OCI-LY7 (cell line): Measurements from ENCODE around the gene FGB.

ENCODE experiments used
- EZH2phosphoT487 ChIP-seq: fragments of 200-600 bp; sonication (generic); IDR thresholded peaks from 2 replicates; pipeline ENCODE4 v1.6.1; 2018; ENCODE audit warnings: low read depth, borderline replicate concordance, mild to moderate bottlenecking, mixed run types, antibody characterized with exemption, low read length, moderate library complexity, mixed read lengths
- TF ChIP-seq, protein P1 (sequence below): fragments of 200-600 bp; sonication (generic); conservative IDR thresholded peaks from 2 replicates; pipeline ENCODE4 v1.5.1; 2014; ENCODE audit warnings: mild to moderate bottlenecking, antibody characterized with exemption, low read length, moderate library complexity, mixed read lengths

DNA sequence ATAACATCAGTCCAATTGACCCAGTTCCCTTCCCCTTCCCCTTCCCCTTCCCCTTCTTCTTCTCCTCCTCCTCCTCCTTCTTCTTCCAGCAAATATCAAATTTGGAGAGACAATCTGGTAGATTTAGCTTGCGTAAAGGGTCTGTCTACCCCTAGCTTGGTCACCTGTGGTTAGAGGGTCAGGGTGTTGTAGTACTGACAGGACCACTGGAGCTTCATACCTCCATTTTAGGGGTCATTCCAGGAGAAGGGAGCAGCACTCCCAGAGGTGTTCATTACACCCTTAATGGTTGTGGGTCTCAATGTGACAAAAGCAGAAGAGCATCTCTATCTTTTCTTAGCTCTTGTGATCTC is 3.7 kb upstream of the FGB start:
- TF ChIP-seq, protein P1, sequence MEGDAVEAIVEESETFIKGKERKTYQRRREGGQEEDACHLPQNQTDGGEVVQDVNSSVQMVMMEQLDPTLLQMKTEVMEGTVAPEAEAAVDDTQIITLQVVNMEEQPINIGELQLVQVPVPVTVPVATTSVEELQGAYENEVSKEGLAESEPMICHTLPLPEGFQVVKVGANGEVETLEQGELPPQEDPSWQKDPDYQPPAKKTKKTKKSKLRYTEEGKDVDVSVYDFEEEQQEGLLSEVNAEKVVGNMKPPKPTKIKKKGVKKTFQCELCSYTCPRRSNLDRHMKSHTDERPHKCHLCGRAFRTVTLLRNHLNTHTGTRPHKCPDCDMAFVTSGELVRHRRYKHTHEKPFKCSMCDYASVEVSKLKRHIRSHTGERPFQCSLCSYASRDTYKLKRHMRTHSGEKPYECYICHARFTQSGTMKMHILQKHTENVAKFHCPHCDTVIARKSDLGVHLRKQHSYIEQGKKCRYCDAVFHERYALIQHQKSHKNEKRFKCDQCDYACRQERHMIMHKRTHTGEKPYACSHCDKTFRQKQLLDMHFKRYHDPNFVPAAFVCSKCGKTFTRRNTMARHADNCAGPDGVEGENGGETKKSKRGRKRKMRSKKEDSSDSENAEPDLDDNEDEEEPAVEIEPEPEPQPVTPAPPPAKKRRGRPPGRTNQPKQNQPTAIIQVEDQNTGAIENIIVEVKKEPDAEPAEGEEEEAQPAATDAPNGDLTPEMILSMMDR = no peak
- no peak for TF ChIP-seq EZH2phosphoT487
